Skin epidermis (tissue), 12 donors: ENCODE measurements around the gene CR1L.
"Not testable (repeated sequence)": the region's sequence is repeated elsewhere in the genome, so short reads cannot be mapped to it uniquely, and the experiment has no call there.

Experiments
- H3K27ac ChIP-seq, 21 experiments: fragments of 200-600 bp; sonication (generic) in 11 of 21; one replicate each; pipeline ENCODE4 v1.5.0; 2020; ENCODE audit warnings: mild to moderate bottlenecking in 3 of 21, inconsistent platforms in 2 of 21, moderate library complexity in 2 of 21
- H3K4me3 ChIP-seq, 7 experiments: fragments of 200-600 bp; sonication (generic) in 2 of 7; one replicate each; pipeline ENCODE4 v1.5.0; 2020; ENCODE audit warnings: inconsistent platforms in 2 of 7, mild to moderate bottlenecking in 2 of 7, moderate library complexity in 1 of 7

CR1L gene

DNA sequence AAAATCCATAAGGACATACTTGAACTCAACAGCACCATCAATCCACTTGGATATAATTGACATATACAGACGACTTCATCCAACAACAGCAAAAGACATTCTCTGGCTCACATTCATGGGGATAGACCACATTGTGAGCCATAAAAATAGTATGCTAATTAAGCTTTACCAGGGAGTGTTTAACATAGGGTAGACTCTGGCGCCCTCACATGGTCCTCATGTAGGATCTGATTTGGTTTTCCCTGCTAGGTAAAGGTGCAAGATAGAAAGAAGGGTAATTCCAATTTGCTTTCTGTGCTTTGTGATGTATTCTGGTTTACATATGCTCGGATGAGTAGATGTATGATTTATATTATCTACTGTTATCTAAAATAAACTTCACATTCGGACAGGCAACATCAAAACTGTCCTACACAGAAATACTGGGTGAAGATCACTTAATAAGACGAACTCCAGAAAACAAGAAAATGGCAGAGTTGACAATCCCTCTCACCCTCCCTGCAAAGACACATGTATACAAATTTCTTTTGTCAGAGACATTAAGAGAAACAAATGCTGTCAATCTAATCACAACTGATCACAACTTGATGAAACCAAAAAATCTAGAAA, 27.7 kb downstream of the CR1L start:
- no peak overlapping the region for H3K4me3 ChIP-seq
- no peak overlapping the region for H3K27ac ChIP-seq

DNA sequence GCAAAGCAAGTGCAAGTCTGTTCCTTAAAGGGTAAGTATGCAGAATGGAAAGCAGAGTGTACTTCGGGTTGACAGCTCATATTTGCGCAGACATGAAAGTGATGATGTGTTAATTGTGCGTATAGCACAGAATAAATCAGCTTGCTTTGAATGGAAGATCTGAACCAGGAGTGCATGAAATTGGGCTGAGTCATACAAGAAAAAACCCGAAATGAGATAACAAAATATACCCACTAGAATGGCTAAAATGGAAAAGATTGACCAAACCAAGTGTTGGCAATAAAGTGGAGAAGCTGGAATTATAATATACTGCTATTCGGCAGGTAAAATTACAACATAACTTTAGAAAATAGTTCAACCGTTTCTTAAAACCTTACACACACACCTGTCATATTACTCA, 28.5 kb downstream of the CR1L start:
- no peak overlapping the region for H3K4me3 ChIP-seq
- no peak overlapping the region for H3K27ac ChIP-seq

DNA sequence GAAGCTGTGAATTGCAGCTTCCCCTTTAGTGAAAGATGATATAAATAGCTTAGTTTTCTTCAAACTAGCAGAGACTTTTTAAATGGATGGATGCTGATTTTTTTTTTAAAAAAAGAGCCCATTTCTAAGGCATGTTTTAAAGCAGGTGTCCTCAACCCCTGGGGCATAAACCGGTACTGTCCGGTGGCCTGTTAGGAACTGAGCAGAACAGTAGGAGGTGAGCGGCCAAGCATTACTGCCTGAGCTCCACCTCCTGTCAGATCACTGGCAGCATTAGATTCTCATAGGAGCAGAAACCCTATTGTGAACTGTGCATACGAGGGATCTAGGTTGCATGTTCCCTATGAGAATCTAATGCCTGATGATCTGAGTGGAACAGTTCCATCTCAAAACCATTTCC, 31.2 kb downstream of the CR1L start:
- Histone ChIP-seq H3K27ac (no peak overlapping the region), H3K4me3 (no peak overlapping the region)

DNA sequence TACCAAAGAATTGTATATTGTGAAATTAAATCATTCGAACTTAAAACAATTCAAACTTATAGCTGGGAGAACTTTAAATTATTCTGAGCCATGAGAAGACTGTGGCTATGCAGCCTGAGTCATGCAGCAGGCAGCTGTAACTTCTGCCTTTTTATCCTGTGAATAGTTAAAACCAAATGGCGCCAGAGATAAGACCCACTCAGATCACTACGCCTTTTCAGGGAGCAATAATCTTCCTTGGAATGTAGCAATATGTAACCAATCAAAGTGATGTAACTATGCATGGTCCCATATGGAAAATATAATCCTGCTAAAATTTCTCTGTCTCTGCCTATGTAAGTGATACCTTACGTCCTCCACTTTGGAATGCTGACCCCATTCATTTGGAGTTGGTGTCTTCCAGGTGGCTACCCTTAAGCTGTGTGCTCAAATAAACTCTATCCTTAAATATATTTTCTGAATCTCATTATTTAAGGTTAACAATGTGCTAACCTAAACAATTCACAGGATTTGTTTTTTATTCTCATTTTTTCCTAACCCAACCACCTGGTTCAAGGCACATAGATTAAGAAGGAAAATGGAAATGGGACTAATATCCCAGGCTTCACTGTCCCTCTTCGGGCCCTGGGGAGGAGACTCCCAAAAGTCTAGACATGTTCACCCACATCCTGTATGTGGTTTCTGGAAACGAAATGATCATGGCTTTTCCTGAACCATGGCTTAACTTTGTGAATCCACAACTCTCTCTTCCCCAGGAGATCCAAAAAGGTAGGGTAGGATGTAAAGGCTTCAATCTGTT, 35.9 kb downstream of the CR1L start:
- H3K27ac ChIP-seq, H3K4me3 ChIP-seq: not testable (repeated sequence)

DNA sequence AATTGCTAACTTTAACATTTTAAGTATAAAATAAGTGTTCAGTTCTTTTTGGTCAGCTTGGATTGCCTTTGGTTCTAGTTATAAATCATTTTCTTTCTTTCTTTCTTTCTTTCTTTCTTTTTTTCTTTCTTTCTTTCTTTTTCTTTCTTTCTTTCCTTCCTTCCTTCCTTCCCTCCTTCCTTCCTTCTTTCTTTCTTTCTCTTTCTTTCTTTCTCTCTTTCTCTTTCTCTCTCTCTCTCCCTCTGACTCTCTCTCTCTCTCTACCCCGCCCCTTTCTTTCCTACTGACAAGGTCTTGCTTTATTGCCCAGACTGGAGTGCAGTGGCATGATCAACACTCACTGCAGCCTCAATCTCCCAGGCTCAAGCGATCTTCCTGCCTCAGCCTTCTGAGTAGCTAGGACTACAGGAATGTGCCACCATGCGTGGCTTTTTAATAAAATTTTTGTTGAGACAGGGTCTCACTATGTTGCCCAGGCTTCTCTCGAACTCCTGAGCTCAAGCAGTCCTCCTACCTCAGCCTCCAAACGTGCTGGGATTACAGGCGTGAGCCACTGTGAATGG, 38.0 kb downstream of the CR1L start:
- H3K27ac ChIP-seq, H3K4me3 ChIP-seq: not testable (repeated sequence)

DNA sequence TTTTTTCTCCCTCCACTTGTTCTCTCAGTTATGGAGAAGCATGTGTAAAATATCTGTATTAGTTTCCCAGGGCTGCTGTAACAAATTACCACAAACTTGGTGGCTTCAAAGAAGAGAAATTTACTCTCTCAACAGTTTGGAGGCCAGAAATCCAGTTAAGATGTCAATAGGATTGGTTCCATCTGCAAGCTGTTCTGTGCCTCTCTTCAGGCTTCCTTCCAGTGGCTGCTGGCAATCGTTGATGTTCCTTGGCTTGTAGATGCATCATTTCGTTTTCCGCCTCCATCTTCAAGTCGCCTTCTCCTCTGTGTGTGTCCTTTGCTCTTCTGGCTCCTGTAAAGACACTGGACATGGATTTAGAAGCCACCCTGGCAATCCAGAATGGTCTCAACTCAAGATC, 45.6 kb downstream of the CR1L start:
- not testable (repeated sequence) for H3K4me3 ChIP-seq, H3K27ac ChIP-seq

DNA sequence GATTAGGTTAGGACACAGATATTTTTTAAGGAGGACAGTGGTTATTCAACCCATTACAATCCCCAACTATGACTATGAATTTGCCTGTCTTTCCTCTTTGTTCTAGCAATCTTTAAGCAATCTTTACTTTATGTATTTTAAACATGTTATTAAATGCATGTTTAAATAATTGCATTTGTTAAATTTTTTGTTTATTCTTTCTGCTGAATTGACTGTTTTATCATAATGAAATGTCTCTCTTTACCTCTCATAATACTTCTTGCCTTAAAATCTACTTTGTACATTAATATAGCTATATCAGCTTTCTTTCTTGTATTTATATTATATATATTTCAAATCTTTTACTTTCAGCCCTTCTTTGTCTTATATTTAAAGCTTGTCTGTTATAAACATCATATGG, 46.1 kb downstream of the CR1L start:
- H3K27ac ChIP-seq: no peak overlapping the region
- no peak overlapping the region for H3K4me3 ChIP-seq

DNA sequence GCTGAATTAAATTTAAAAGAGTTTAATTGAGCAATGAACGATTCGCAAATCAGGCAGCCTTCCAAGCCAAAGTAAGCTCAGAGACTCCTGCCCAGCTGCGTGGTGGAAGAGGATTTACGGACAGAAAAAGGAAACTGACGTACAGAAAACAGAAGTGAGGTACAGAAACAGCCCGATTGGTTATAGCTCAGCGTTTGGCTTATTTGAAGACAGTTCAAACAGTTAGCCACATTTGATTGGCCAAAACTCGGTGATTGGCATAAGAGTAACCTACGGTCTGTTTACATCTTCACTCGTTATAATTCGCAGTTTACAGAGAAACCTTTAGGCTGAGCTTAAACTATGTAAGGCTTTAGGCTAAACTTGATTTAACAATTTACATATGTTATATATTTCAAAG, 46.9 kb downstream of the CR1L start:
- Histone ChIP-seq H3K27ac (no peak overlapping the region), H3K4me3 (no peak overlapping the region)

DNA sequence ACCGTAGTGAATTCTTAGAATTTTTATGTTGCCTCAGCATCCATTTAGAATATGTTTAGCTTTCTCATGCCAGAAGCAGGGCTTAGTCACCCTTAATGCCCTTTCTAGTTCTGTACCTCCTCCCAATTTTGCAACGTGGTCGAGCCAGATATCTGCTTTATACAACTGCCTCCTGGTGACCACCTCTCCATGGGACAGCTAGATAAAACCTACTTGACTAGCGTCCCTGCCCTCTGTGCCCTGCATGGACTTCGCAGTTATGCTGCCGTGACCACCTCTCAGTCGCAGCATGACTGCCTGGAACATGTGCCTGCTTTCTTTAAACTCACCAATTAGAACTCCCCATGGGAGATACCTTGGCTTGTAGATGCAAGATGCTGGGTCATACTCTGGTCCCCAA, 47.4 kb downstream of the CR1L start:
- H3K27ac ChIP-seq, H3K4me3 ChIP-seq: not testable (repeated sequence)

DNA sequence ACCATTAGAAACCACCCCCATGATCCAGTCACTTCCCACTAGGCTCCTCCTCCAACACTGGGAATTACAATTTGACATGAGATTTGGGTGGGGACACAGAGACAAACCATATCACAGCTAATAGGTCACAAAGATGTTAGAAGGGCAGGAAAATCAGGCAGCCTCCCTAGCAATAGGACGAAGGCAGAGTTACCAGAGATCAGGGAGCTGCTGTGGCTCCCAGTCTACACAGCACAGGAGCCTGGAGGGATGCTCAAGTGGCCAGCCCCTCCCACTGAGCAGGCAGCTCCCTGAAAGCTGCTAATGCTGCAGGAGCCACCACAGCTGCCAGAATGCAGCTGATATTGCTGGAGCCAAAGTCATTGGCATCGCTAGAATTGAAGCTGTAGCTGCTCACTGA, 51.0 kb downstream of the CR1L start:
- no peak overlapping the region for H3K4me3 ChIP-seq
- H3K27ac ChIP-seq: no peak overlapping the region

DNA sequence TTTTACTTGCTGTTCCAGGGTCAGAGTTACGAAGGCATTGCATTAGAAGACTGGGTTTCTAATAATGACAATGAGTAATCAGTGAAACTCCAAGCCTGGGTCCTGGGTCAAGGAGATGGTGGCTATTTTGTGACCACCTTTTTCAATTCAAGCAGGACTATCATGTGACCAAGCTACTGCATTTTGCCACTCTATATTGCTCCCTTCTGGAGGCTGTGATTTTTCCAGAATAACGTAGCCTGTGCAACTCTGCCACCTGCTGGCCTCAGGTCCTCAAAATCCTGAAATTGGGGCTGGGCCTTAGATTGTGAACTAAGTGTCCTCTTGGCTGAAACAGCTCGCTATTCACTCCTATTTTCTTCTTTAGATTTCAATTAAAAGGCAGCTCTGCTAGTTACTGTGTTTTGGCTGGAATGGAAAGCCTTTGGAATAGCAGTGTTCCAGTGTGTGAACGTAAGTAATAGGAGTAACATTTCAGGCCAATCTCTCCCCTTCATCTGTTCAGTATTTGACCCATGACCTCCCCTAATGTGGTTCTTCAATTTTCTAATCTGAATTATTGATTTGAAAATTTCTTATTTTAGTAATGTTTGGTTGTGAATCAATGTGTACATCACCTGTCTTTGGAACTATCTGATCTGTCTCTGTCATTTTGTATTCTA, 54.0 kb downstream of the CR1L start:
- no peak overlapping the region for H3K27ac ChIP-seq
- no peak overlapping the region for H3K4me3 ChIP-seq

DNA sequence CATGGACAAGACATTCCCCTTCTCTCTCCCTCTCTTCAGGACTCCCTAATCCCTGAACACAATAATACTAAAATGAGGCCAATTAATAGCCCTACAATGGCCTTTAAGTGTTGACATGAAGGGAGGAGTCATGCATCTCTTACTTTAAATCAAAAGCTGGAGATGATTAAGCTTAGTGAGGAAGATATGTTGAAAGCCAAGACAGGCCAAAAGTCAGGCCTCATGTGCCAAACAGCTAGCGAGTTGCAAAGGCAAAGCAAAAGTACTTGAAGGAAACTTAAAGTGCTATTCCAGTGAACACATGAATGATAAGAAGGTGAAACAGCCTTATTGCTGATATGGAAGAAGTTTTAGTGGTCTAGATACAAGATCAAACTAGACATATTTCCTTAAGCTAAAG, 57.4 kb downstream of the CR1L start:
- Histone ChIP-seq H3K27ac (no peak overlapping the region), H3K4me3 (no peak overlapping the region)

DNA sequence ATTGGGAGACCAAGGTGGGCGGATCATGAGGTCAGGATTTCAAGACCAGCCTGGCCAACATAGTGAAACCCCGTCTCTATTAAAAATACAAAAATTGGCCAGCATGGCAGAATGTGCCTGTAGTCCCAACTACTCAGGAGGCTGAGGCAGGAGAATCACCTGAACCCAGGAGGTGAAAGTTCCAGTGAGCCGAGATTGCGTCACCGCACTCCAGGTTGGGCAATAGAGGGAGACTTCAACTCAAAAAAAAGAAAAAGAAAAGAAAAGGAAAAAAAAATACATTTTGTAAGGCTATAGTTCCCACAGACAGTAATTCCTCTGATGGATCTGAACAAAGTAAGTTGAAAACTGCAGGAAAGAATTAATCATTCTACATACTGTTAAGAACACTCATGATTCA, 58.8 kb downstream of the CR1L start:
- no peak overlapping the region for H3K4me3 ChIP-seq
- no peak overlapping the region for H3K27ac ChIP-seq

DNA sequence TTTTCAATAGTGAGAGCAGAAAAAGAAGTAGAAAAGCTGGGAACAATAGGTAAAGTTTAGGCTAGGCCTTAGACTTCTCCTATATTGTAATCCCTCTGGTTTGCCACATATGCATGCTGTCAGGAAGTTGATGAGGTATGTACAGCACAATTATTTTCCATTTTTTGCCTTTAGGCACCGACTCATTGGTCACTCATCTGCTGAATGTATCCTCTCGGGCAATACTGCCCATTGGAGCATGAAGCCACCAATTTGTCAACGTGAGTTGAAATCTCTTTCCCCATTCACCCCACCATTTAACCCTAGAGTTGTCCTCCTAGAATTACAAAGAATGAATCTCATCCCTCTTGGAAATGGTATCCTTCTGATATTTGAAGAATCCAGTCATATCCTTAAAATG, 63.1 kb downstream of the CR1L start:
- not testable (repeated sequence) for H3K27ac ChIP-seq, H3K4me3 ChIP-seq

DNA sequence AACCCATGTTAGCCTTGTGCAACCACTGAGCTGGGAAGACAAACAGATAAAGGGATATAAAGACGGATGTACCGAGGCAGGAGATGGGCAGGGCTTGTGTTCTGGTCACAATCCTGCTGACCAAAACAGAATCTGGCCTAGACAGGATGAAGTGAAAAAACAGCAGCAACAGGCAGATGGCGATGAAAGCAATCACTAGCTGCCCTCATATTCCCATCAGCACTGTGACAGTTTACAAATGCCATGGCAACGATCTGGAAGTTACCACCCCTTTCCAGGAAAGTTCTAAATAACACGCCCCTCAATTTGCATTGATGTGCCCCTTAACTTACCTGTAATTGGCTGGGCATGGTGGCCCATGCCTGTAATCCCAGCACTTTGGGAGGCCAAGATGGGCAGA, 66.4 kb downstream of the CR1L start:
- Histone ChIP-seq H3K27ac (no peak overlapping the region), H3K4me3 (no peak overlapping the region)

DNA sequence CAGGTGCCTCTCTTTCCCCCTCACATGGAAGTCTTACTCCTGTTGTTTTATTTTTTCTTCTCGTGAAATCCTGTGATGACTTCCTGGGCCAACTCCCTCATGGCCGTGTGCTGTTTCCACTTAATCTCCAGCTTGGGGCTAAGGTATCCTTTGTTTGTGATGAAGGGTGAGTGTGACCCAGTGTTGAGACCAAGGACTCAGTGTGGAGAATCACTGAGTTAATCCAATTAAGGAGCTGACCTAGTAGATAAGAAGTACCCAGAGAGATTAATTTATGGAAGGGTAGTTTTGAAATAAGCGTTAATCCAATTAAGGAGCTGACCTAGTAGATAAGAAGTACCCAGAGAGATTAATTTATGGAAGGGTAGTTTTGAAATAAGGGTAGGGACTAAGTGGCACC, 67.8 kb downstream of the CR1L start:
- H3K27ac ChIP-seq, H3K4me3 ChIP-seq: not testable (repeated sequence)

DNA sequence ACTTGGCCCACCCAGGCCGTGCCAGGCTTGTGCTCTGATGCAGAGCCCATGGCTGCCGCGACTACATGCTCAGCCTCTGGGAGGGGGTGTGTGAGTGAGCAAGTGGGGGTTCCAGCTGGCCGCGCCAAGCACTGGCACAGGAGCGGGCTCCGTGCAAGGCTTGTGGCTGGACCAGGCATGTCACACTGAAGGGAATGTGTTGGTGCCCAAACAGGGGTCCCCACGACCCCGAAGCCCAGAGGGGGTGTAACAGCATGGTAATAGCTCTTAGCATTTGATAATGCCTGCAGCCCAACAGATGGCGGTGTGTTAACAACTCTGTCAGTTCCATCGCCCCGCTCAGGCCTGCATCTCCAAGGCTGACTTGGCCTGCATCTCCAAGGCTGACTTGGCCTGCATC, 68.6 kb downstream of the CR1L start:
- Histone ChIP-seq H3K27ac (no peak overlapping the region), H3K4me3 (no peak overlapping the region)

DNA sequence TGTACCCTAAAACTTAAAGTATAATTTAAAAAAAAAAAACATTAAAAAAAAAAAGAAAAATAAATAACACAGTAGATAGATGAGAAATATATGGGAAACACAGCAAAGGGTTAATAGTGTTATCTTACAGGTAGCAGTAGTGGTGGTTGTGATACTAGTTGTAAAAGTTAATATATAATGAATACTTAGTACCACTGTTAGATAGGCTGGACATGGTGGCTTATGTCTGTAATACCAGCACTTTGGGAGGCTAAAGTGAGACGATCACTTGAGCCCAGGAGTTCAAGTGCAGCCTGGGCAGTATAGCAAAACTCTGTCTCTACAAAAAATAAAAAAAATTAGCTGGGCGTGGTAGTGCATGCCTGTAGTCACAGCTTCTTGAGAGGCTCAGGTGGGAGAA, 74.3 kb downstream of the CR1L start:
- Histone ChIP-seq H3K4me3 (no peak overlapping the region), H3K27ac (no peak overlapping the region)

DNA sequence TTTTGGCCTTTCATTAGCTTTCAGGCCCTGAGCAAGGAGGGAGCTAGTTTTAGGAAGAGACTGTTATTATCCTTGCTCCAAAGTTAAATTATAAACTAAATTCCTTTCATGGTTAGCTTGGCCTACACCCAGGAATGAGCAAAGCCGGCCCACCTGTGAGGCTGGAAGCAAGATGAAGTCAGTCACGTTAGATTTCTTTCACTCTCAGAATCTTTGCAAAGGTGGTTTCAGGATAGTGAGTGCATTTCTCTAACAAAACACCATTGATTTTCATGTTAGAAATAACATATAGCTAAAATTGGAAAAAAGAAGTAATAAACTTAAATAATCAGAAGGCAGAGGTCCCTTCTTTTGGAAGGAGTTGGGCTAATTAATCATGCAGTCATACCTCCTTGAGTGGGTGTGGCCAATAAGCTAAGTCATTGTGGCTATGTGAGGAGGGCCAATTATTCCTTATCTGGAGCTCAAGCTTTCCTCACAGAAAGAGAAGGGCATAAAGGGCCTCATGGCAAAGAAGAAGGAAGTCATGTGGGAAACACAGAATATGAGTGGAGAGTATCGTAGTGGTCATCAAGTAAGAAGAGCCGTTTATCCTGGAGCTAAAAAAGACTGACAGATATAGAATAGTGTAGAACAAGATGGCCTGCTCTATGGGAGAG, 83.4 kb downstream of the CR1L start:
- not testable (repeated sequence) for H3K4me3 ChIP-seq, H3K27ac ChIP-seq

DNA sequence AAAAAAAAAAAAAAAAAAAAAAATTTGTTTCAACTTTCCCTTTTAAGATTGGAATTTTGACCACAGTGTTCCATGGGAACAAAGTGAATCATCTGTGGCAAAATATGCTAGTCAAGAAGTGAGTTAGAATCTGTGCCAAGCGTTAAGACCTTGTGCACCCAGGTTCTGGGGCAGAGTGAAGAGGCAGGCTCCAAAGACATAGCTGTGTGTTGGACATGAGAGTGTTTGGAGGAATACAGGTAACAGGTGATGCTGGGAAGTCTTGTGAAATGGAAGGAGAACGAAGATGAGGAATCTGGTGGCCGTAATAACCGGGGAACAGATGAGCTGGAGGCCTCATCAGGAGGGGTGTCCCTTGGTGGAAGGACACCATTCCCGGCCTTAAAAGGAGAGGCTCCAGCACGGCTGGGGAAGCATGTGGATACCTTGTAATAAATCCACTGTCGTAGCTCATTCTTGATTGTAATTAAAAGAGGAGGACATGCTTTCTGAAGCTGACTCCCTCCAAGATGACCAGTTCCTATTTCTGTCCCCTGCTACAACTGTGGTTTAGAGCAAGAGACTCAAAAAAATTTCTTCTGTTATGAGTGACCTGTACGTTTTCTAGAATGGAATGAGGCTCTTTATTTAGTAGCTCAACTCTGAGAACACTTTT, 92.7 kb downstream of the CR1L start:
- not testable (repeated sequence) for H3K27ac ChIP-seq, H3K4me3 ChIP-seq
